Thyroid gland (tissue), 4 donors: Measurements from ENCODE around the gene DHPS.

Source experiments
- POLR2A ChIP-seq, 2 donors: fragments of 450-650 bp; IDR thresholded peaks; one replicate each; pipeline ENCODE4 v1.6.1; 2017; ENCODE audit warnings: antibody characterized with exemption in 2 of 2, mild to moderate bottlenecking in 2 of 2, moderate library complexity in 1 of 2
- TF ChIP-seq, protein P1 (sequence below), 6 experiments: fragments of 200-600 bp in 3 of 6; fragments of 450-650 bp in 3 of 6; sonication (generic) in 3 of 6; IDR thresholded peaks; one replicate each; pipeline ENCODE4 v1.5.1; 2016 to 2019; ENCODE audit warnings: antibody characterized with exemption in 6 of 6, mild to moderate bottlenecking in 2 of 6, inconsistent platforms in 1 of 6, moderate library complexity in 1 of 6

DNA sequence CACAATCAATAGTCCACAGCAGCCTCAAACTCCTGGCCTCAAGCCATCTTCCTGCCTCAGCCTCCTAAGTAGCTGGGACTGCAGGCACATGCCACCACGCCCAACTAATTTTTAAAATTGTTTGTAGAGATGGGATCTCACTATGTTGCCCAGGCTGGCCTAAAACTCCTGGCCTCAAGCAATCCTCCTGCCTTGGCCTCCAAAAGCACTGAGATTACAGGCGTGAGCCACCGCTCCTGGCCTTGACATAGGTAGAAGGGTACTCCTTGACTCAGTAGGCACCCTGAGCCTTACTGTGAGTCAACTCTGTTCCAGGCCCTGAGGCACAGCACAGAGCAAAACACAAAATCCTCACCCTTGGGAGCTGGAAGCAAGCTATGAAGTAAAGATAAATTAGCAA, 34.2 kb upstream of the DHPS start:
- TF ChIP-seq, protein P1, sequence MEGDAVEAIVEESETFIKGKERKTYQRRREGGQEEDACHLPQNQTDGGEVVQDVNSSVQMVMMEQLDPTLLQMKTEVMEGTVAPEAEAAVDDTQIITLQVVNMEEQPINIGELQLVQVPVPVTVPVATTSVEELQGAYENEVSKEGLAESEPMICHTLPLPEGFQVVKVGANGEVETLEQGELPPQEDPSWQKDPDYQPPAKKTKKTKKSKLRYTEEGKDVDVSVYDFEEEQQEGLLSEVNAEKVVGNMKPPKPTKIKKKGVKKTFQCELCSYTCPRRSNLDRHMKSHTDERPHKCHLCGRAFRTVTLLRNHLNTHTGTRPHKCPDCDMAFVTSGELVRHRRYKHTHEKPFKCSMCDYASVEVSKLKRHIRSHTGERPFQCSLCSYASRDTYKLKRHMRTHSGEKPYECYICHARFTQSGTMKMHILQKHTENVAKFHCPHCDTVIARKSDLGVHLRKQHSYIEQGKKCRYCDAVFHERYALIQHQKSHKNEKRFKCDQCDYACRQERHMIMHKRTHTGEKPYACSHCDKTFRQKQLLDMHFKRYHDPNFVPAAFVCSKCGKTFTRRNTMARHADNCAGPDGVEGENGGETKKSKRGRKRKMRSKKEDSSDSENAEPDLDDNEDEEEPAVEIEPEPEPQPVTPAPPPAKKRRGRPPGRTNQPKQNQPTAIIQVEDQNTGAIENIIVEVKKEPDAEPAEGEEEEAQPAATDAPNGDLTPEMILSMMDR (IDR thresholded peaks at IDR 0.05) = no peak
- no peak for TF ChIP-seq POLR2A (IDR thresholded peaks at IDR 0.05)
